Glomerular endothelial cell (primary cell): ENCODE measurements around the gene SUMF1. TPM values are rescaled to one million over a fixed set of nuclear protein-coding genes. Genes with fewer than 3 reads are reported as not detected.

Experiments
- DNase-seq: peaks from one replicate; pipeline ENCODE4 v3.0.0-alpha.2; 2011; ENCODE audit warnings: low read depth, low spot score; ENCODE audit errors: extremely low read depth
- total RNA-seq: library from RNA; depleted of rRNA; stranded (reverse); fragments of >200 nt; gene quantifications from 2 replicates; pipeline ENCODE4 v1.2.3, GENCODE V29; 2015

SUMF1 gene
- total RNA-seq, 1 donor from 2014 or later: 55.5 TPM

DNA sequence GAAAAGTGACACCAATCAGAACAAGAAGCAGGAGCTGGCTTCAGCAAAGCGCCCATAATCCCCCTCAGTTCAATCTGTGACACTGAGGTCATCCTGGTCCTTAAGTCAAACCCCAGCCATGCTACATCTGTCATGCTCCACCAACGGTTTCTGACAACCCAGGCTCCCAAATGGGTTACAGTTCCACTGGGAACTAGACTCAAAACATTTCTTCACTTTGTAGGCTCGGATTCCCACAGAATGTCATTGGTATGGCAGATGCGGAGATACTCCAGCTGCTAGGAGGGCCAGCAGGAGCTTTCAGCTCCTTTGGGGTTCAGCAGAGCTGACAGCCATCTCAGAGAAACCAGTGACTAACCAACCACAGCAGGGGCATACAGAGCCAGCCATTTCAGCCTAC is 48.9 kb downstream of the SUMF1 start:
- DNase-seq: no peak

DNA sequence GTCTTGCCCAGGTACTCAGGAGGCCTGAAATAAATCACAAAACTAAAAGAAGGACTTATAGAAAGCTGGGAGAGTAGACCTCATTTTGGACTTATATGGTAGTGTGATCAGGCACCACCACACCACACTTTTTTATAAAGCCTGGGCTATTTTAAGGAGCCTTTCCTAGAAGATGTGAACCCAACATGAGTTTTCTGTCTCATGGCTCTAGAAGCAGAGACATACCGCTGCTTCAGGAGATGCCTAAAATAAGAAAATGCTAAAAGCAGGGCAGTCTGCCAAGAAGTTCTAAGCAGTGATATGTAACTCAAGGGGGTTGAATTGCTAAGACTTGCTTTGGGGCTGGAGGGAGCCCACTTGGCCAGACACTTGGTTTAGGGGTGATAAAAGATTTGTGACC is 49.6 kb downstream of the SUMF1 start:
- no peak for DNase-seq

- no peak for DNase-seq
Observed at GRCh38 chr3:4416961-4417360, 50.1 kb downstream of the SUMF1 start.

GRCh38 chr3:4416427-4416945 is 50.6 kb downstream of the SUMF1 start:
- DNase-seq: no peak

DNA sequence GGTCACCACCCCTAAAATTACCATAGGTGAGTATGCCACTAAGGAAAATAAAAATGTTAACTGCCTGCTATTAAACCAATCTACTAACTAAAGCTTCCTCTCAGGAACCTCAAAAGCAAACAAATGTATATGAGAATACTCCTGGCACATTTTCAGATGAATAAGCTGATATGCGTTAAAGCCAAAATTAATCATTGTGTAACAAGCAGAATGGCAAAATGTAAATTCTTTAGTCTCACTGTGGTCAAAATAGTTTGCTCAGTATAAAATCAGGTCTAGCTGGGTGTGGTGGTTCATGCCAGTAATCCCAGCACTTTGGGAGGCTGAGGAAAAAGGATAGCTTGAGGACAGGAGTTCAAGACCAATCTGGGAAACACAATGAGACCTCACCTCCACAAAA is 53.6 kb downstream of the SUMF1 start:
- DNase-seq: no peak

GRCh38 chr3:4411833-4412232 is 55.2 kb downstream of the SUMF1 start:
- no peak for DNase-seq

GRCh38 chr3:4411236-4411635 is 55.8 kb downstream of the SUMF1 start:
- DNase-seq: no peak

DNA sequence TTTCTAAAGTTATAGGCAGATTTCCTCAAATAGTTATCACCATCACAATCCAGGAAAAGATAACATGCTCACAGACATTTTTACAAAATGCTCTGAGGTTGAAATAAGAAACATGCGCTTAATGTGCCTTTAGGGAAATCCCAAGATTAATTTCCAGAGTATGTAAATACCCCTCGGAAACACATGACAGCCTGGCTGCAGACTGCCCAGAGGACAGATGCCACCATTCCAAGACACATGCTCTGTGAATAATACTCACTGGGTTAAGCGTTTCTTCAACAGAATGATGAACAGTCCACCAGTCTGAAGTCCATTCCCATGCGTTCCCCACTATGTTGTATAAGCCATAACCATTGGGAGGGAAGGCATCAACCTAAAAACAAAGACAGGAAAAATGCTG is 56.5 kb downstream of the SUMF1 start:
- DNase-seq: no peak

GRCh38 chr3:4409971-4410573 is 57.0 kb downstream of the SUMF1 start:
- DNase-seq: no peak

GRCh38 chr3:4409415-4409814 is 57.7 kb downstream of the SUMF1 start:
- DNase-seq: no peak

GRCh38 chr3:4408958-4409357 is 58.1 kb downstream of the SUMF1 start:
- no peak for DNase-seq

DNA sequence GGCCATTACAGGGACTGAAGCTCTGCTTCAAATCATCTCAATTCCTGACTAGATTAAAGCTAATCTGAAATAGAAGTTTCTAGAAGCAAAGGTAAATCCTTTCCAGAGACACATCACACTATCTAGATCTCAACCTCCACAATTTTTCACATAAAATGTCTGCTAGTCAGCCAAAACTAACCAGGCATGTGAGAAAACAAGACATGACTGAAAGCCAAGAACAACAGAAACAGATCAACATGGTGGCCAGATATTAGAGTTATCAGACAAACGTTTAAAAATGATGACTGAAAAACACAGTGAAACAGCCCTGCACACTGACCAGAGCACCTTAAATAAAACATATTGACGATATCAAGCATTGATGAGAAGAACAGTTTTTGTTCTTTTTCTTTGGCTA is 59.1 kb downstream of the SUMF1 start:
- no peak for DNase-seq

GRCh38 chr3:4406746-4407568 is 60.1 kb downstream of the SUMF1 start:
- no peak for DNase-seq

DNA sequence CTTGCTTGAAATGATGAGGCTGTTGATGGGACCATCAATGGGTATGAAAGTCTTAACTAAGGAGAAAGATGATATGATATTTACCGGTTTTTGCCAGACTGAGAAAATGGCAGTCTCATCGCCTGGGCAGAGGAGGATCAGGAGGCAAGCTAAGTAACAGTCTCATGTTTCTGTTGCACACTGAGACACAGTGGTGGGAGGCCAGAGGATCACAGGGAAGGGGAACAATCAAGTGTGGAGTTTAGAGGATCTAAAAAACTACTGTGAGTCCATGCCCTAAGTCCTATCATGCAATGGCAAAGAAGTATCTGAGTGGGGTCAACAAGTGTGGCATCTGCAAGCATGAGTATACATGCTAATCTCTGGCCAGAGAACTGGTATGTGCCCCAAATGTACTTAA is 62.2 kb downstream of the SUMF1 start:
- no peak for DNase-seq

- DNase-seq: no peak
Observed at GRCh38 chr3:4401441-4401840, 65.6 kb downstream of the SUMF1 start.

DNA sequence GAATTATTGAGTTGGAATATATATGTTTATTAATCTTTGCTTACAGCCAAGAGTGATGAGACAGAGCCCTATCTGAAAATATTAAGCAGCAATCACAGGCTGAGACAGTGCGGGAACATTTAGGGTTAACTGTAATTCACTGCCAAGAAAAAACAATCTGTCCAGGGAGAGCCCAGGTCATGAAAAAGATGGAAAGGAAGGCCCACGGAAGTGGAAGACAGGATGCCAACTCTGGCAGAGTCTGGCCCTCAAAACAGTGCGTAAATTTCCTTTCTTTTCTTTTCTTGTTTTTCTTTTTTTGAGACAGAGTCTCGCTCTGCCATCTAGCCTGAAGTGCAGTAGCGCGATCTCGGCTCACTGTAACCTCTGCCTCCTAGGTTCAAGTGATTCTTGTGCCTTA is 67.6 kb downstream of the SUMF1 start:
- no peak for DNase-seq

- no peak for DNase-seq
Observed at GRCh38 chr3:4398941-4399245, 68.2 kb downstream of the SUMF1 start.

- DNase-seq: no peak
Observed at GRCh38 chr3:4398120-4398940, 68.7 kb downstream of the SUMF1 start.

DNA sequence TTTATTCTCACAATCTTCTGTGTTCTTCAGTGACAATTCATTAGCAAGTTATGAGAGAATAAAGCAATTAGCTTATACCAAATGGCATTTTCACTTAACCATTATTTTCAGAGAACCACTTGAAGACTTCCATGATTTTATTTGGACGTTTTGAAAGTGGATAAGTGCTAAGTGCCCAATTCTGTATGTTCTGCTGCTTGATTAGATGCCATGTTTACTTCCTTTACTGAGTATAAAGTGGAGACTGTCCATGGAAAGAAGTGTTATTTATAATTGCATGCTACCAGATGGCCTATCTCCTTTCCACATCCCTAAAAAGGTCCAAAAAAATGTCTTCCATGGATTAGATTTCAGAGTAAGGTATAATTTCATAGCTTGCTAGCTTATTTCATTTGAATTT is 69.6 kb downstream of the SUMF1 start:
- DNase-seq: no peak

GRCh38 chr3:4396542-4396941 is 70.5 kb downstream of the SUMF1 start:
- no peak for DNase-seq

- DNase-seq: no peak
Observed at GRCh38 chr3:4396006-4396405, 71.1 kb downstream of the SUMF1 start.

DNA sequence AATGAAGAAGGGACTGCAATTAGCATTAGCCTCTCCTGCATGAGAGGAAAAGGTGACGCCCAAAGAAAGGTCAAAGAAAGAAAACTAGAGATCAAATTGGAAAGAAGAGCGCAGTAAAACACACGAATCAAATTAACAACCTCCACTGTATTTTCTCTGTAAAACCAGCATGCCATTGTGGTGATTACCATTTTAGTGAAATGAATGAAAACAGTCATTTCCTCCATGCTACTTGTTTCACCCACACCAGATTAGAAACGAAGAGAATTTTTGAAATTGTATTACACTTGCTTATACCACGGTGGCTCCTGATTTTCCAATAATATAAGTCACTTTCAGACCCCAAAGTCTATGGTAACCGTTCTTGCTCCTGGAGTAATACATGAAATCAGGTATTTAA is 71.6 kb downstream of the SUMF1 start:
- no peak for DNase-seq
